Measurements from ENCODE around the gene BRD4. TPM values are rescaled to one million over a fixed set of nuclear protein-coding genes. Genes with fewer than 3 reads are reported as not detected.
A peak's percentile ranks its signal among the peaks of the same experiment; 100 is the strongest.

Gene BRD4
- total RNA-seq, 1 experiment from 2014 or later, result 20.3 TPM

DNA sequence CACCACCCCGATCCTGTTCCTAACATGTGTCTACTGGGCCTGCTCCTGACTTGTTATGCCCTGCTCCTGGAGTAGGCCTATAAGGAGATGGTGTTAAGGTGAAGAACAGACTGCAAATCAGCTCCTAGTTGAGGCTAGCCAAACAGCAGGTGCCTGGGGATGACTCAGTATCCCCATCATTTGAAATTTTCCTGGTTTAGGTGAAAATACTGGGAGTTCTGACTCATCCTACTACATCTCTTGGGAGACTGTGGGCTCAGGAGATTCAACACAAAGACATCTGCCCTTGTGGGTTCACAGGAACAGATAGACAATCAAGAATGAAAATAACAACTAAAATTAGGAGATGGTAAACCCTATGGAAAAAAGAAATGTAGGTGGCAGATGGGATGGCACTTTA is 41.2 kb downstream of the BRD4 start:
- no peak for DNase-seq (ENCODE audit: low spot score)

GRCh38 chr19:15290166-15290565 is 42.2 kb downstream of the BRD4 start:
- no peak for DNase-seq (ENCODE audit: low spot score)

GRCh38 chr19:15289673-15290072 is 42.7 kb downstream of the BRD4 start:
- DNase-seq (ENCODE audit: low spot score), result no peak

DNA sequence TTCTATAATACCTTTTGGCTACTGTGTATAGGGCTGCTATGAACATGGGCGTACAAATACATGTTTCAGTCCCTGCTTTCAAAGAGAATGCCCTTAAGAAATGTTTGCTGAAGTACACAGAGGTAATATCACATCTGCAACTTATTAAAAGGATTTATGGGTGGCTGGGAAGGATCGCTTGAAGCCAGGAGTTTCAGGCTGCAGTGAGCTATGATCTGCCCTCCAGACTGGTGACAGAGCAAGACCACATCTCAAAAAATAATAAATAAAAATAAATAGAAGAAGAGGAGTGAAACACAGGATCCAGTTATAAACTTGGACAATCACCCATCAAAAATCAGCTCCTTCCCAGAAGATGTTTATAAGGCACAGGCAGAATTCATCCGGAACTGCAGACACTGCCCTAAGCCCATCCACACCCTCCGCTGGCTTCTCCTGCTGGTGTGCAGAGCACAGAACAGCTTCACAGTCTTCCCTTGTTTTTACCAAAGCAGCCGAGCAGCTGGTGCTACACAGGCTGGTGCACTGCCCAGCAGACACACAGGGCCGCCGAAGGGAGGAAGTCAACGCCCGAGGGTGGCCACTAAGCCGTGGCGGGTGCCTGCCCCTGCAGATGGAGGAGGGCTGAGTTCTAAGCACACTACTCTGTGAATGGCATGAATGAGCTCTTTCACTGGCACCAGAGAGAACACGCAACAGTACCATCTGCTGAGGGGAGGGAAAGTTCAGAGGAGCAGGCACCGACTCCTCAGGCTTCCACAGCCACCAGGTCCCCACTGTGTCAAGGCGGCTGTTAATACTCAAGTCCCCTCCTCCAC is 44.0 kb downstream of the BRD4 start:
- no peak for DNase-seq (ENCODE audit: low spot score)

DNA sequence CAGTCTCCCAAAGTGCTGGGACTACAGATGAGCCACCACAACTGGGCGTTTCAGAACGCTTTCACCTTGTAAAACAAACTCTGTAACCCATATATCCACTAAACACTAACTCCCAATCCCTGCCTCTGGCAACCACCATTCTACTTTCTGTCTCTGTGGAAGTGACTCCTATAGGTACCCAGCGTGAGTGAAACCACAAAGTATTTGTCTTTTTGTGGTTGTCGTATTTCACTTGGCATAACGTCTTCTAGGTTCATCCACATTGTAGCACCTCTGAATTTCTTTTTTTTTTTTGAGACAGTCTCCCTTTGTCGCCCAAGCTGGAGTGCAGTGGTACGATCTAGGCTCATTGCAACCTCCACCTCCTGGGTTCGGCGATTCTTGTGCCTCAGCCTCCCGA is 44.8 kb downstream of the BRD4 start:
- no peak for DNase-seq (ENCODE audit: low spot score)

DNA sequence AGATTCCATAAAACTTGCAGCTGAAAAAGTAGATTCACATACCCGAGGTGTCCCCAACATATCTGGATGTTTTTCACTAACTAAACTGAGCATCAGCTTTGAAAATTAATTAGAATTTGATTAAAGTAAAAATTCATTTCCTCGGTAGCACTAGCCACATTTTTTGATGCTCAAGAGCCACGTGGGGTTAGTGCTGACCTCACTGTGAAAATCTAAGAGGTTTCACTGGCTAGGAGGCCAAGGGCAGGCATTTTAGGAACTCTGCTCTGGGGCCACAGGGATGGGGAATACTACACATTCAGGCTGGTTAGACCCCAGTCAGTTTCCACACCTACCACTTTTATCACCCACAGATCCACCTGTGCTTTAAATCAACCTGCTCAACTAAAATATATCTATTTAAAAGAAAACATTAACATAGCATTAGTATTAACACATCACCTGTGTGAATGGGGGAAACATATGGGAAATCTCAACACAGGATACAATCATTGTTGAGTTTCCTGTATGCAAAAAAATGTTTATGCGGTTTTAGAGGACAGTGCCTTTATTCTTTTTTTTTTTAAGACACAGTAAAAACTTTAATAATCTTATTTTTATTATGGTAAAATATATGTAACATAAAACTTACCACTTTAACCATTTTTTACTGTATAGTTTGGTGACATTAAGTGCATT is 45.5 kb downstream of the BRD4 start:
- no peak for DNase-seq (ENCODE audit: low spot score)

GRCh38 chr19:15285896-15286591 is 46.3 kb downstream of the BRD4 start:
- DNase-seq (ENCODE audit: low spot score), result no peak

- no peak for DNase-seq (ENCODE audit: low spot score)
These were observed 47.4 kb downstream of the BRD4 start for GRCh38 chr19:15284896-15285295.

DNA sequence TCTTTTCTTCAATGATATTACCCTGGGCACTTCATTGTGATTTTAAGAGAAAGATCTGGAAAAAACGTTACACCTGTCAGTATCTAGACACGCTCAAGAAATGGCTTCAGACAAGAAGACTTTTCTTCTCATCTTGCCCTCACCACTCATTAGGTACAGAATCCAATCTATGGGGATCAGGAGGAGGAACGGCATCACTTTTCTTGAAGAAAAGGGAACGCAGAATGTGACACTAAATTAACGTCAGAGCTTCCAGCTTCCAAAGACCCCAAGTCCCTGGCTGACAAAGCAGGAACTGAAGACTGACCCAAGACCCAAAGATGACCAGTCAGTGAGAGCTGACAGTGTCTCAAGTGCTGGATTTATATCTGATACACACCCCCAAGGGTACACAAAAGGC is 48.2 kb downstream of the BRD4 start:
- DNase-seq (ENCODE audit: low spot score), result no peak

DNA sequence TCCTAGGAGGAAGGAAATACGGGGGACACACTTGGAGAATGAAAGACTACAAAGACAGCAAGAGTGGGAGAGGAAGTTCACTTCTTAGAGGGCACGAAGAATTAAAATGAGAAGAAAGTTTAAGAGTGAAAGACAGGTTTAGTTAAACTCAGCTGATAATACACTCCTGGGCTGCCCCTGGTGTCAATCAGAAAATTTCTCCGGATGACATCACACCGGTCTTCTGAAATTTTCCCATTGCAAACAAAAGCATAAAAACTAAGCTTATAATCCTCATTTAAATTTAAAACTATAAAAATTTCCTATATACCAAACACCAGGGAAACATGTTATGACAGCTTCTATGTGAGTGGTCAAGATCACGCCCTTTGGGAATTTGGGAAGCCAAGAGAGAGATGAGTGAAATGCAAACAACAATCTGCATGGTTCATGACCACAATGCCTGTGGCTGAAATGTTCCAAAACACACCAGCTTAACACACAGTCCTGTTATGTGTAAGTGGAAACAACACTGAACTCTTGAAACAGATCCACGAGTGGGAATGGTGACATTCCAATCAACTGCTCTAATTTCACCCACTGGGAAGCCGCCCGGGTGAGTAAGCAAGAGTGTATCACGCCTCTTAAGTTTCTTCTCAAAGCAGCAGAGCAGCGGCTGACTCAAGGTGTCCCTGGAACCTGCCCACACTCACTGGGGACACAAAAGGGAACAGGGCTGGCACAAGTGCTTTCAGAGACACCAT is 49.0 kb downstream of the BRD4 start:
- DNase-seq (ENCODE audit: low spot score), result no peak

- no peak for DNase-seq (ENCODE audit: low spot score)
These were observed 50.0 kb downstream of the BRD4 start for GRCh38 chr19:15282311-15282705.

DNA sequence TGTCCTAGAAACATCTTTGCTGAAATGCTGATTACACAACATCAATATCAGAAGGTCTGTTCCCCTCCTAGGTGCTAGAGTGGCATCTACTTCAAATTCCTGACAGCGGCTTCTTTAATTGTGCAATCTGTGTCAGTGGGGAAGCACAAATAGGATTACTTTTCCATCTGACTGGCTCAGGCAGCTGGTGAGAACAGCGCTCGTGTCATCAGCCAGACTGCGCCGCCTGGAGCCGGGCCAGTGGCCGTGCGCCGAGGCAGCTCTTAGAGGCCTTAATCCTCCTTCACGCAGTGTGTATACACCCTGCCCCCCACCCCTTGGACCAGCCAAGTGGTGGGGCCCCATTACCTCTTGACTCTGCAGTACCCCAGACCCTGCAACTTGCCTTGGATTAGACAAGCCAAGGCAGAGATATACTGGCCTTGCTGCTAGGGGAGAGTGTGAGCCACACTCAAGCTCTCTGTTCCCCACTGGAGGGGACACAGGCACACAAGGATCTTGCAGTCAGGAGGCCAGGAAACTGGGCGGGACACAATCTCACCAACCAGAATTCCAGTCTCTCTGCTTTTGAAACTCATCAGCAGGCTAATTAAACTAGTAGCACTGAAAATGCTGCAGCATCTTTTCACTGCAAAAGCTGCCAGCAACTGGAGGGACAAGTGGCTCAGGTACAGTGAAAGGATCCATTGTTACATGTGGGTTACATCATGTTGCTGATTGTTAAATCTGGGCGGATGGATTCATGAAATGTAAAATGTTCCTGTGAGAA is 51.2 kb downstream of the BRD4 start:
- peak; percentile 28 for DNase-seq (ENCODE audit: low spot score)

DNA sequence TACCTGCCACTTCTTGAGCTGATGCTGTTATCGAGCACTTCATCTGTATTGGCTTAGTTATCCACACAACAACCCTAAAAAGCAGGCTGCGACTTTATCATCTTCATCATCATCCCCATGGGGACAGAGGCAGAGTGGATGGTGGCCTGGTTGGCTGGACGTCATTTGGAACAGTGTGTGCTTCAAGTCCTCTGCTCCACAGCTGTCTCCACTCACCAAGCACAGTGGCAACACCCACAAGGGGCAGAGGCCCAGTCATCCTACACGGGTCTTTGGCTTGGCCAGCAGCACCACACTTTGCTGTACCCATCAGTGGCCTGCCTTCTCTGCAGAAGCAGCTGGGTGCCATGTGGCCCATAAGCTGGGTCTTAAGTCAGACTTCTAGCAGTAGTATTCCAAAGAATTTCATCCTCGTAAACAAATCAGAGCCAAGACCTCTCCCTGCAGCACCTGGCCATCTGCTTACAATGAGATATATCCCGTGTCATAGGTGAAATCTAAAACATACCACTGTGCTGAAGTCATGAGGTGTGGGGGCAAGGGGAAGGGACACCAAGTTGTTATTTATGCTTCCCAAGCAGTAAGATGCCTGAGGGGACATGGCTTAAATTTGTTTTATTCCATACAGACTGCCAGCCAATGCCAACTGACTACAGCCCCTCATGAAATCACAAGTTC is 52.2 kb downstream of the BRD4 start:
- no peak for DNase-seq (ENCODE audit: low spot score)

- no peak for DNase-seq (ENCODE audit: low spot score)
These were observed 52.9 kb downstream of the BRD4 start for GRCh38 chr19:15279326-15279904.

GRCh38 chr19:15276620-15277215 is 55.6 kb downstream of the BRD4 start:
- no peak for DNase-seq (ENCODE audit: low spot score)

DNA sequence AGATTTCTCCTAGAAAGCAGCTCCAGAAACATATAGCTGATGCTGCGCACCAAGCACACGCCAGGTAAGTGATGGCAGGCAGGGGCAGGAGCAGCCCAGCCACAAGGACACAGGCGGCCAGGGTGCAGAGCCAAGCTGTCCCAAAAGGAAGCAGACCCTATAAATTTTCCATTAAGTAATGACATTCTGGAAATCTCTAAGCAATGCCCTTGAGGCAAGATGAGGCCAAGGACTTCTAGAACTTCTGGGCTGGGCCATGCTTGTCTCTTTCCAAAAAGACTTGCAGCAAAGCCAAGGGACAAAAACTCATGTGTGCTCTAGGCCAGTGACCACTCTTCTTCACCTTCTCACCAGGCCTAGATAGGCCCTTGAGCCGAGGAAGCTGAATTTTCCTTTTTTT is 57.9 kb downstream of the BRD4 start:
- no peak for DNase-seq (ENCODE audit: low spot score)

- no peak for DNase-seq (ENCODE audit: low spot score)
These were observed 62.5 kb downstream of the BRD4 start for GRCh38 chr19:15269806-15270205.

GRCh38 chr19:15268928-15269253 is 63.4 kb downstream of the BRD4 start:
- no peak for DNase-seq (ENCODE audit: low spot score)

- no peak for DNase-seq (ENCODE audit: low spot score)
These were observed 64.0 kb downstream of the BRD4 start for GRCh38 chr19:15268192-15268927.

Data from HT-29 (cell line).